ENCODE results near the gene CALCOCO2. TPM values are rescaled to one million over a fixed set of nuclear protein-coding genes. Genes with fewer than 3 reads are reported as not detected.

The CALCOCO2 gene
- polyA plus RNA-seq, 1 donor from 2014 or later = 4.5 TPM

- TF ChIP-seq CTCF (IDR thresholded peaks at IDR 0.05; ENCODE audit: poor library complexity, severe bottlenecking) = no peak
- no peak for TF ChIP-seq EP300 (conservative IDR thresholded peaks at IDR 0.05; ENCODE audit: poor library complexity, severe bottlenecking)
- no peak for TF ChIP-seq TAF1 (IDR thresholded peaks at IDR 0.05; ENCODE audit: low read depth)
- no peak for TF ChIP-seq POLR2AphosphoS5 (IDR thresholded peaks at IDR 0.05)
- no peak for TF ChIP-seq EZH2 (IDR thresholded peaks at IDR 0.05; ENCODE audit: borderline replicate concordance, insufficient read depth, low read length, poor library complexity, severe bottlenecking)
- no peak for TF ChIP-seq REST (IDR thresholded peaks at IDR 0.05; ENCODE audit: borderline replicate concordance)
- TF ChIP-seq RAD21 (conservative IDR thresholded peaks at IDR 0.05) = no peak
- TF ChIP-seq SMC3 (conservative IDR thresholded peaks at IDR 0.05; ENCODE audit: poor library complexity) = no peak
- no peak for TF ChIP-seq MXI1 (conservative IDR thresholded peaks at IDR 0.05; ENCODE audit: poor library complexity, severe bottlenecking)
- no peak overlapping the region for H3K9ac ChIP-seq (ENCODE audit: low read length)
- H3K4me2 ChIP-seq (ENCODE audit: low read length) = no peak overlapping the region
- H3K27ac ChIP-seq (ENCODE audit: low read length) = no peak overlapping the region
- H4K20me1 ChIP-seq (ENCODE audit: insufficient read depth) = no peaks in the 10 kb centered on the region
- H3K4me3 ChIP-seq (ENCODE audit: low read length) = no peak overlapping the region
- no peaks in the 10 kb centered on the region for H3K27me3 ChIP-seq (ENCODE audit: insufficient read depth, low read depth, low read length)
- H3K9me2 ChIP-seq (ENCODE audit: insufficient read depth, low read length) = no peaks in the 10 kb centered on the region
- no peaks in the 10 kb centered on the region for H3K79me2 ChIP-seq (replicated peaks; ENCODE audit: insufficient read depth, low read length)
- no peaks in the 10 kb centered on the region for H3K9me3 ChIP-seq (ENCODE audit: low read length)
- no peaks in the 10 kb centered on the region for H3K36me3 ChIP-seq (ENCODE audit: insufficient read depth, low read length)
- H2AFZ ChIP-seq (ENCODE audit: low read depth, low read length) = no peak overlapping the region
- no peaks in the 10 kb centered on the region for H3F3A ChIP-seq (ENCODE audit: insufficient read depth, low read length, poor library complexity, severe bottlenecking)
Measured at GRCh38 chr17:48883171-48883570, 52.3 kb downstream of the CALCOCO2 start.

- Histone ChIP-seq H3K9me2 (ENCODE audit: insufficient read depth, low read length) (no peaks in the 10 kb centered on the region), H3K9me3 (ENCODE audit: low read length) (no peaks in the 10 kb centered on the region), H2AFZ (ENCODE audit: low read depth, low read length) (no peak overlapping the region), H3K79me2 (replicated peaks; ENCODE audit: insufficient read depth, low read length) (peaks cover 11% of the 10 kb centered on the region), H3K4me3 (ENCODE audit: low read length) (no peak overlapping the region), H4K20me1 (ENCODE audit: insufficient read depth) (no peaks in the 10 kb centered on the region), H3K9ac (ENCODE audit: low read length) (no peak overlapping the region), H3K27ac (ENCODE audit: low read length) (no peak overlapping the region), H3K4me2 (ENCODE audit: low read length) (no peak overlapping the region), H3K36me3 (ENCODE audit: insufficient read depth, low read length) (no peaks in the 10 kb centered on the region), H3K27me3 (ENCODE audit: insufficient read depth, low read depth, low read length) (no peaks in the 10 kb centered on the region), H3F3A (ENCODE audit: insufficient read depth, low read length, poor library complexity, severe bottlenecking) (peaks cover 6% of the 10 kb centered on the region)
- TF ChIP-seq RAD21 (conservative IDR thresholded peaks at IDR 0.05) (no peak), EP300 (conservative IDR thresholded peaks at IDR 0.05; ENCODE audit: poor library complexity, severe bottlenecking) (no peak), MXI1 (conservative IDR thresholded peaks at IDR 0.05; ENCODE audit: poor library complexity, severe bottlenecking) (no peak), POLR2AphosphoS5 (IDR thresholded peaks at IDR 0.05) (no peak), TAF1 (IDR thresholded peaks at IDR 0.05; ENCODE audit: low read depth) (no peak), CTCF (IDR thresholded peaks at IDR 0.05; ENCODE audit: poor library complexity, severe bottlenecking) (no peak), SMC3 (conservative IDR thresholded peaks at IDR 0.05; ENCODE audit: poor library complexity) (no peak), REST (IDR thresholded peaks at IDR 0.05; ENCODE audit: borderline replicate concordance) (no peak), EZH2 (IDR thresholded peaks at IDR 0.05; ENCODE audit: borderline replicate concordance, insufficient read depth, low read length, poor library complexity, severe bottlenecking) (no peak)
Measured at GRCh38 chr17:48890086-48890485, 59.3 kb downstream of the CALCOCO2 start.

Measured in neural cell (in vitro differentiated cells).